ENCODE results near the gene POR. TPM values are rescaled to one million over a fixed set of nuclear protein-coding genes. Genes with fewer than 3 reads are reported as not detected.

POR gene
- total and polyA plus RNA-seq, 2 of the 8 experiments (the other 6 are each of a cell fraction or from before 2014, with no cell fraction given) = 98.7 to 144 TPM

GRCh38 chr7:75888464-75889222 lies 26.3 kb upstream of the POR start:
- Histone ChIP-seq H3K14ac (ENCODE audit: insufficient read length) (no peak overlapping the region), H3K27ac (ENCODE audit: low read depth, low read length) (no peak overlapping the region), H3K36me3 (ENCODE audit: control insufficient read depth in 2 of 4, insufficient read depth in 4 of 4, low read length in 3 of 4) (peaks cover 13 to 39% (median 30%) of the 10 kb centered on the region in 4 experiments; a peak in 7 of 8 replicates), H2BK120ac (replicated peaks; ENCODE audit: low read depth, low read length) (no peak overlapping the region), H3K4me1 (replicated peaks in 1 of 4; ENCODE audit: control insufficient read depth in 3 of 4, insufficient read depth in 4 of 4, low read length in 3 of 4) (peaks cover 0 to 5% (median 3%) of the 10 kb centered on the region in 4 experiments; a peak in 4 of 7 replicates), H3K79me2 (ENCODE audit: control insufficient read depth in 1 of 2, insufficient read depth in 2 of 2, low read length in 2 of 2) (no peaks in the 10 kb centered on the region), H2BK20ac (ENCODE audit: low read length) (no peak overlapping the region), H3K4me3 (ENCODE audit: extremely low read depth in 1 of 4, insufficient read depth in 2 of 4, low read depth in 3 of 4, low read length in 4 of 4) (no peak overlapping the region), H4K91ac (replicated peaks; ENCODE audit: insufficient read length, low read length) (no peak overlapping the region), H3K9me3 (ENCODE audit: insufficient read depth in 2 of 2, low read depth in 1 of 2, low read length in 1 of 2) (no peaks in the 10 kb centered on the region), H2AK5ac (ENCODE audit: low read depth, low read length) (no peak overlapping the region), H2BK15ac (ENCODE audit: low read length) (no peak overlapping the region), H3K23me2 (ENCODE audit: low read depth, low read length) (no peaks in the 10 kb centered on the region), H4K8ac (ENCODE audit: extremely low read depth, insufficient read depth, low read length) (no peak overlapping the region; the same call in 1 of the 2 replicates), H3K4ac (replicated peaks; ENCODE audit: insufficient read length, low read depth, low read length) (no peak overlapping the region), H4K5ac (ENCODE audit: insufficient read length, low read depth, low read length) (no peak overlapping the region), H3K27me3 (replicated peaks in 1 of 4; ENCODE audit: control insufficient read depth in 3 of 4, extremely low read depth in 1 of 4, insufficient read depth in 3 of 4, low read length in 3 of 4) (no peaks in the 10 kb centered on the region), H4K20me1 (replicated peaks in 1 of 2; ENCODE audit: control insufficient read depth in 1 of 2, insufficient read depth in 2 of 2, low read length in 2 of 2) (peaks cover 2 to 17% of the 10 kb centered on the region in 2 experiments), H3K4me2 (ENCODE audit: insufficient read depth in 1 of 2, low read depth in 2 of 2, low read length in 2 of 2) (no peak overlapping the region), H2BK12ac (ENCODE audit: low read depth, low read length) (no peak overlapping the region), H3K9ac (replicated peaks in 1 of 4; ENCODE audit: extremely low read depth in 1 of 4, low read depth in 3 of 4, low read length in 3 of 4) (no peak overlapping the region), H3K23ac (ENCODE audit: insufficient read length) (no peak overlapping the region), H3K79me1 (ENCODE audit: low read depth, low read length) (no peaks in the 10 kb centered on the region), H3K18ac (ENCODE audit: extremely low read depth, low read length) (no peak overlapping the region), H2BK5ac (ENCODE audit: low read depth, low read length) (no peak overlapping the region), H2AFZ (ENCODE audit: low read length) (no peak overlapping the region), H3K56ac (replicated peaks; ENCODE audit: insufficient read length, low read depth, low read length) (no peak overlapping the region)
- FAIRE-seq = no peak
- DNase-seq (ENCODE audit: low read depth in 1 of 2, low spot score in 2 of 2) = no peak
- 87% methylated on average over 23 of the region's 23 CpGs; no CpG with 5 or more reads in 1 of the 2 experiments for WGBS, 2 experiments (ENCODE audit: extremely low coverage in 1 of 2, insufficient coverage in 1 of 2, insufficient read length in 1 of 2, insufficient replicate concordance in 2 of 2, low coverage in 1 of 2, low lambda C conversion rate in 2 of 2, missing lambda C conversion rate in 1 of 2)
- ChIA-PET CTCF (ENCODE audit: partially characterized antibody) (interaction anchor here (1.1 to 1.4 kb wide), 3 partner anchors 22 to 132 kb away, joined by 3 to 5 read pairs (median 3); no protein-coding TSS in a partner anchor), POLR2A (ENCODE audit: partially characterized antibody) (interaction anchor here (0.7 to 3.8 kb wide), 7 partner anchors 9 to 159 kb away, joined by 3 to 23 read pairs (median 6); partner anchors contain the start of genes MDH2, POR, RHBDD2 and STYXL1)
- no peak for TF ChIP-seq SRF (IDR thresholded peaks at IDR 0.05; ENCODE audit: low read depth, low read length)
- no peak for TF ChIP-seq CEBPB (IDR thresholded peaks at IDR 0.05; ENCODE audit: low read depth, low read length)
- no peak for TF ChIP-seq RNF2 (IDR thresholded peaks at IDR 0.05; ENCODE audit: borderline replicate concordance, low read depth, low read length, missing control alignments, poor library complexity, severe bottlenecking)
- TF ChIP-seq TAF7 (optimal IDR thresholded peaks at IDR 0.05; ENCODE audit: borderline replicate concordance, low read depth, low read length) = no peak
- TF ChIP-seq CREB1 (IDR thresholded peaks at IDR 0.05) = no peak
- TF ChIP-seq KDM1A (IDR thresholded peaks at IDR 0.05; ENCODE audit: borderline replicate concordance, low read length) = no peak
- no peak for TF ChIP-seq TBP (IDR thresholded peaks at IDR 0.05; ENCODE audit: low read depth, low read length)
- no peak for TF ChIP-seq CHD1 (IDR thresholded peaks at IDR 0.05; ENCODE audit: low read depth, low read length)
- TF ChIP-seq CTBP2 (IDR thresholded peaks at IDR 0.05; ENCODE audit: borderline replicate concordance, insufficient read depth, insufficient read length, low read length) = no peak
- no peak for TF ChIP-seq ASH2L (IDR thresholded peaks at IDR 0.05; ENCODE audit: low read length)
- no peak; the same call in 1 of the 2 replicates for TF ChIP-seq POLR2AphosphoS5 (IDR thresholded peaks at IDR 0.05; ENCODE audit: low read depth, low read length)
